ENCODE measurements around the gene INMT. TPM values are rescaled to one million over a fixed set of nuclear protein-coding genes. Genes with fewer than 3 reads are reported as not detected.

INMT gene
- total RNA-seq, 1 donor from 2014 or later: 0.09 TPM

DNA sequence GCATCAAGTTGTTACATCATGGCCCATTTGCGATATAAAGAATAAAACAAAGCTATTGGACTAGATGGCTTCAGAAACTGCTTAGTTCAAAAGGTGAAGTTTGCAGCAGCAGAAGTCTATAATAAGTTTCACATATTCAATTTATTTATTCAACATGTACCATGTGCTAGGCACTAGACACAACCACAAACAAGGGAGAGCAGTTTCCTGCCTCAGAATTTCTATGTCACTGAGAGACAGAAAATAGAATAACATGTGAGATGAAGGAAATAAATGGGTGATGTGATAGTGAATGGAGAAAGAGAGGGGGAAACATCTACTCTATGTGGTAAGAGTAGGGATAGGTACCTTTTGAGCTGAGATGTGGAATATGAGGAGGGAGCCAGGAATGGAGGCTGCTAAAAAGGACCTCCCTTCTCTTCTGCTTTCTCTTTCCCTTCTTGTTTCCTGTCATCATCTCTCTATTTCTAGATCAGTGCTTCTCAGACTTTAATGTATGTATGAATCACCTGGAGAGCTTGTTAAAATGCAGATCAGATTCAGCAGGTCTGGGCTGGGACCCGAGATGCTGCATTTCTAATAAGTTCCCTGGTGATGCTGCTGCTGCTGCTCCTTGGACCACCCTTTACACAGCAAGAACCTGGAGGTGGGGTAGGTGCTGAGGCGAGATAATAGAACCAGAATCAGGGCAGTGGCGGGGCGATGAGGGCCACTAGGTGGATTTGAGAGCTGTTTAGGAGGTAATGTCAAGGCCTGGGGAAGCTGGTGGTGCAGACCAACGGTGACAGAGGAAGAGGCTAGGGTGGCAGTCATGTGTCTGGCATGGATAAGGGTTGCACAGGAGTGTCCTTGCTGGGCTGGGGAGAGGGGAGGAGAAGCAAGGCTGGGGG, 13.7 kb upstream of the INMT start:
- Histone ChIP-seq H3K79me2 (ENCODE audit: insufficient read depth, low read length) (no peaks in the 10 kb centered on the region), H3K9me3 (ENCODE audit: insufficient read depth, low read depth, low read length) (no peaks in the 10 kb centered on the region), H3K27ac (ENCODE audit: low read depth, low read length) (no peak overlapping the region), H3K4me1 (ENCODE audit: insufficient read depth, low read length) (no peaks in the 10 kb centered on the region), H4K20me1 (ENCODE audit: insufficient read depth, low read length) (no peaks in the 10 kb centered on the region), H3K4me3 (ENCODE audit: insufficient read depth, low read depth, low read length) (no peak overlapping the region), H3K36me3 (ENCODE audit: insufficient read depth, low read length) (no peaks in the 10 kb centered on the region), H3K27me3 (ENCODE audit: insufficient read depth, low read length) (peaks cover 17% of the 10 kb centered on the region), H3K9ac (ENCODE audit: low read length) (no peak overlapping the region), H2AFZ (ENCODE audit: low read depth, low read length) (no peak overlapping the region), H3K4me2 (ENCODE audit: low read length) (no peak overlapping the region)
- H3K9me3 Mint-ChIP-seq (ENCODE audit: unreplicated experiment): peaks cover 12% of the 10 kb centered on the region
- DNase-seq (ENCODE audit: low read depth) (no peak), FAIRE-seq (no peak)
- no peaks in the 10 kb centered on the region for H3K36me3 Mint-ChIP-seq (ENCODE audit: low read depth, unreplicated experiment)
- H3K27me3 Mint-ChIP-seq (ENCODE audit: low read depth, unreplicated experiment): peaks cover 64% of the 10 kb centered on the region
- no peak for TF ChIP-seq EZH2 (IDR thresholded peaks at IDR 0.05; ENCODE audit: insufficient read depth, low read length)
- TF ChIP-seq, protein P1, sequence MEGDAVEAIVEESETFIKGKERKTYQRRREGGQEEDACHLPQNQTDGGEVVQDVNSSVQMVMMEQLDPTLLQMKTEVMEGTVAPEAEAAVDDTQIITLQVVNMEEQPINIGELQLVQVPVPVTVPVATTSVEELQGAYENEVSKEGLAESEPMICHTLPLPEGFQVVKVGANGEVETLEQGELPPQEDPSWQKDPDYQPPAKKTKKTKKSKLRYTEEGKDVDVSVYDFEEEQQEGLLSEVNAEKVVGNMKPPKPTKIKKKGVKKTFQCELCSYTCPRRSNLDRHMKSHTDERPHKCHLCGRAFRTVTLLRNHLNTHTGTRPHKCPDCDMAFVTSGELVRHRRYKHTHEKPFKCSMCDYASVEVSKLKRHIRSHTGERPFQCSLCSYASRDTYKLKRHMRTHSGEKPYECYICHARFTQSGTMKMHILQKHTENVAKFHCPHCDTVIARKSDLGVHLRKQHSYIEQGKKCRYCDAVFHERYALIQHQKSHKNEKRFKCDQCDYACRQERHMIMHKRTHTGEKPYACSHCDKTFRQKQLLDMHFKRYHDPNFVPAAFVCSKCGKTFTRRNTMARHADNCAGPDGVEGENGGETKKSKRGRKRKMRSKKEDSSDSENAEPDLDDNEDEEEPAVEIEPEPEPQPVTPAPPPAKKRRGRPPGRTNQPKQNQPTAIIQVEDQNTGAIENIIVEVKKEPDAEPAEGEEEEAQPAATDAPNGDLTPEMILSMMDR (IDR thresholded peaks at IDR 0.05; ENCODE audit: insufficient read depth, low read depth, low read length): no peak
- H3K4me3 Mint-ChIP-seq (ENCODE audit: unreplicated experiment): peak overlapping the region; percentile 58
- no peaks in the 10 kb centered on the region for H3K4me1 Mint-ChIP-seq (ENCODE audit: low read depth, unreplicated experiment)
- H3K27ac Mint-ChIP-seq (ENCODE audit: unreplicated experiment): no peak overlapping the region

DNA sequence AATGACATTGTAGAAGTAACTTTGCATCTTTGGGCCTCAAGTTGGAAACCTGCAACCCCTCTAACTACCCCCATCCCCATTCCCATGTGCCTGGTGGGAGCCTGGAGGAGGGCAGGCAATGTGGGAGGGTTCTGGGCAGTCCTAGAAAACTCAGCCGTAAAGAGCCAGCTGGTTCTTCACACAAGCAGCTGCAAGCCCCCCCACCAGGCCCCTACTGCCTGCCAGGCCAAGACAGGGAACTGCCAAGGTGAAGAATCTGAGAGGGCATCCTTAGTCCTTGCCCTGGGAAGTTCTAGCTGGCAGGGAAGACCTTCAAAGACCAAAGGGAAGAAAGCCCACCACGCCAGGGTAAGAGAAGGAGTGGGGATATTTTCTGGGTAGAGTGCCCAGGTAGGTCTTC, 12.2 kb upstream of the INMT start:
- Histone ChIP-seq H3K36me3 (ENCODE audit: insufficient read depth, low read length) (no peaks in the 10 kb centered on the region), H3K4me3 (ENCODE audit: insufficient read depth, low read depth, low read length) (no peak overlapping the region), H3K4me1 (ENCODE audit: insufficient read depth, low read length) (no peaks in the 10 kb centered on the region), H2AFZ (ENCODE audit: low read depth, low read length) (no peak overlapping the region), H3K9me3 (ENCODE audit: insufficient read depth, low read depth, low read length) (no peaks in the 10 kb centered on the region), H3K27ac (ENCODE audit: low read depth, low read length) (no peak overlapping the region), H3K27me3 (ENCODE audit: insufficient read depth, low read length) (peaks cover 17% of the 10 kb centered on the region), H3K9ac (ENCODE audit: low read length) (no peak overlapping the region), H3K4me2 (ENCODE audit: low read length) (no peak overlapping the region), H3K79me2 (ENCODE audit: insufficient read depth, low read length) (no peaks in the 10 kb centered on the region), H4K20me1 (ENCODE audit: insufficient read depth, low read length) (no peaks in the 10 kb centered on the region)
- no peak overlapping the region for H3K27ac Mint-ChIP-seq (ENCODE audit: unreplicated experiment)
- DNase-seq (ENCODE audit: low read depth): no peak
- no peak for FAIRE-seq
- TF ChIP-seq, protein P1 (IDR thresholded peaks at IDR 0.05; ENCODE audit: insufficient read depth, low read depth, low read length): no peak
- TF ChIP-seq EZH2 (IDR thresholded peaks at IDR 0.05; ENCODE audit: insufficient read depth, low read length): no peak
- no peak overlapping the region for H3K4me3 Mint-ChIP-seq (ENCODE audit: unreplicated experiment)
- H3K36me3 Mint-ChIP-seq (ENCODE audit: low read depth, unreplicated experiment): no peaks in the 10 kb centered on the region
- no peaks in the 10 kb centered on the region for H3K4me1 Mint-ChIP-seq (ENCODE audit: low read depth, unreplicated experiment)
- peaks cover 73% of the 10 kb centered on the region for H3K27me3 Mint-ChIP-seq (ENCODE audit: low read depth, unreplicated experiment)
- H3K9me3 Mint-ChIP-seq (ENCODE audit: unreplicated experiment): peaks cover 12% of the 10 kb centered on the region

Measured in astrocyte (in vitro differentiated cells and primary cell).